Amniotic stem cell (primary cell): Measurements from ENCODE around the gene SPOPL.
"Not testable (repeated sequence)": the region's sequence is repeated elsewhere in the genome, so short reads cannot be mapped to it uniquely, and the experiment has no call there.

Experiments used
- DNase-seq: peaks from one replicate; lab custom pipeline; 2025; lab: John Stamatoyannopoulos, UW

The SPOPL gene

GRCh38 chr2:138494265-138494966 is 7.2 kb upstream of the SPOPL start:
- no peak for DNase-seq

DNA sequence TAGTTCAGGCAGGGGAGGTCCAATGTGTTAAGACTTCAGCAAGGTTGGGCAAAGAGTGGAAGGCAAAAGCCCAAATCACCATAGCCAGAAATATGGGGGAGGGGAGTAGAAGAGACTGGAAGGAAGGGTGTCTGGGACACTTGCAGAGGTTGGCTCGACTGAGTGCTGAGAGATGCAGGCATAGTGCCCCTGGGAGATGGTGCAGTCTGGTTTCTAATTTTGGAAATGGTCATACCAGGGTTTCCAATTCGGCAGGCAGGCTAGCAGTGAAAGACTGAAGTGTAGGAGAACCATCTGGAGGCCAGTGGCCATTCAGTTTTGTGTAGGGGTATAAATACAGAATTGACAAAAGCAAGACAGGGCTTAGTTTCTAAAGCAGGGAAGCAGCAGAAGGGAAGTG is 6.2 kb upstream of the SPOPL start:
- DNase-seq: no peak

GRCh38 chr2:138496096-138496651 is 5.4 kb upstream of the SPOPL start:
- no peak for DNase-seq

GRCh38 chr2:138497294-138497693 is 4.3 kb upstream of the SPOPL start:
- DNase-seq: no peak

GRCh38 chr2:138499684-138500083 is 1.9 kb upstream of the SPOPL start:
- no peak for DNase-seq

DNA sequence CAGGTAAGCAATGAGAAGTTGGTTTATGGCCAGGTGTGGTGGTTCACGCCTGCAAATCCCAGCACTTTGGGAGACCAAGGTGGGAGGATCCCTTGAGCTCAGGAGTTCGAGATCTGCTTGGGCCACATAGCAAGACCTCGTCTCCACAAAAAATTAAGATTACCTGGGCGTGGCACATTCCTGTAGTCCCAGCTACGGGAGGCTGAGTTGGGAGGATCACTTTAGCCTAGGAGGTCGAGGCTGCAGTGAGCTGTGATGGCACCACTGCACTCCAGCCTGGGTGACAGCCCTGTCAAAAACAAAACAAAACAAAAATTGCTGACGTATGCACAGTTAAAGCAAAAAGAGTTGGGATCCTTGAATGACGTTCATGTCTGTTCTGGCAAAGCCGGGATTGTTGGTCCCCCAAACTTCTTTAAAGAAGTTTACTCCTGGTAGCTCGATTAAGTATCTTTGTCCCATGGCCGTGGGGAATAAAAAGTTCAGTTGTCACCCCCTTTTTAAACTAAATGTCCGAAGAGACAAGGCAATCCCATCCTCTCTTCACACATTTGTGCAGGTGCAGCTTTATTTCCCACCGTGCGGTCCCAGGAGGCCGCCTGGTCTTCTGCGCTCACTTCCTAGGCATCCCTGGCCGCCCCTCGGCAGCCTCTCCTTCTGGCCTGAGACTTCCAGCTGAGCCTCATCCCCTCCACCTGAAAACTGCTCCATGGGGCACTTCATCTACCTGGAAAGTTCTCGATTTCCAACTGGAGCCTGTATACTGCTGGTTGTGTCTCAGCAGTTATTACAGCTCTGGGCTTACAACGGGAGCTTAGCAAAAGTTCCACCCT is 762 bp upstream of the SPOPL start:
- DNase-seq: no peak

DNA sequence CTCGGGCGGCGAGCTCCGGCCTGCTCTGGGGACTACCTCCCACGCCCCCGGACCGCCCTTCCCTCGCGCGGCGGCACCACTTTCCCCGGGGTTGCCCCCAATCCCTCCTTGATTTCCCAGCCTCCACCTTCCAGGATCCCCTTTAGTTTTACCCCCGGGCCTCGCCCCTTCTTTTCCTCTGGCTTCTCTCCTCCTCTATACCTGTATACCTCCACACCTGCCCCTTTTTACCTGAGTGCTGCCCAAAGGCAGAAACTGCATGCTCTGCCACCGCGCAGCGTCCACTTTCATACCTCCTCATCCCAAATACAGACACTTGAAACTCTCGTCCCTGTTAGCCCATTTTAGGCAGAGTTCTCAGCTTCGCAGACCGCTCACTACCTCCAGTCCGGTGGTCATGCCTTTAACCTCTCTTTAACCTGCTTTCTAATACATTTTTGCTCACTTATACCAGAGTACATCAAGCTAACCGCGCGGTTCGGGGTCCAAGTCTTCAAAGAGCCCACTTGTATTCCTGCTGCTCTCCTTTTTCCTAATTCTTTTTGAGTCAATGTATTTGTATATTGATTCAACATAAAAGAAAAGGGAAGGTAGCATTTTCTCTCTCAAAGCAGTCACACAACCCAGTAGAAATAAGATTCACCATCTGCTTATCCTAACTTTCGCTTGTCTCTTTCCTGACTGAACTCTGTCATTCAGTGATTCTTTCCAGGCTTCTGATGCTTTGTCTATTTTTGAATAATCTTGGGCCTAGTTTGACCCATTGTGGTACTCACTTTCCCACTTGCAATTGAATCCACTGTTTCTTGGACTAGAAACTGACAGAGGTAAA is 901 bp downstream of the SPOPL start:
- no peak for DNase-seq

DNA sequence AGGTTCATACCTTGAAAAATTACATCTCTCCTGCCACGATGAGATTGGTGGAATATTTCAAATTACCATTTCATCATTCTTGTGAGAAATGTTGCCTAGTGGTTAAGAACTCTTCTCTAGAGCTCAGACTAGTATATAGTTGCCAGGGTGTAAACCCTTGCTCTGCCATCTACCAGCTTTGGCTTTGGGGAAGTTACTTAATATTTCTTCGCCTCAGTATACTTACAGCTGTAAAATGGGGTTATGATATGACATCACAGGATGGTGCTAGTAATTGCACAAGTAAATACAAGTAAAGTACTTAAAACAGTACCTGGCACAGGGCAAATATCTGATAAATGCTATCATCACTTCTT is 1.5 kb downstream of the SPOPL start:
- DNase-seq: no peak

DNA sequence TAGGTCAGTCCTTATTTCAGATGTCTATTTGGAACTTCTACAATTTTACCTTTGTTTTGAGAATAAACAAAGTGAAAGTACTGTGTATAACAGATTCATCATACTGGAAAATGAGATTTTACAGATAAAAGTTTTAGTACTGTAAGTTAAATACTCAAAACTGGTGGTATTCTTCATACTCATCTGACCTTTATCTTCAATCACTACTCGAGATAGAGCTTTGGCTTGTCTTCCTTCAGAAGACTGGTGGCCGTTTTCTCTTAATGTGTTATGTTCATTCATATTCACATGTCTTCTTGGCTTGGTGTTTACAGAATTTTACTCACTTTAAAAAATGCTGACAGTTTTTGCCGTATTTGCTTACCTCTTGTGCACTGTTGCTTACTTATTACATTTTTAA is 2.1 kb downstream of the SPOPL start:
- no peak for DNase-seq

GRCh38 chr2:138504092-138504491 is 2.5 kb downstream of the SPOPL start:
- DNase-seq: no peak

DNA sequence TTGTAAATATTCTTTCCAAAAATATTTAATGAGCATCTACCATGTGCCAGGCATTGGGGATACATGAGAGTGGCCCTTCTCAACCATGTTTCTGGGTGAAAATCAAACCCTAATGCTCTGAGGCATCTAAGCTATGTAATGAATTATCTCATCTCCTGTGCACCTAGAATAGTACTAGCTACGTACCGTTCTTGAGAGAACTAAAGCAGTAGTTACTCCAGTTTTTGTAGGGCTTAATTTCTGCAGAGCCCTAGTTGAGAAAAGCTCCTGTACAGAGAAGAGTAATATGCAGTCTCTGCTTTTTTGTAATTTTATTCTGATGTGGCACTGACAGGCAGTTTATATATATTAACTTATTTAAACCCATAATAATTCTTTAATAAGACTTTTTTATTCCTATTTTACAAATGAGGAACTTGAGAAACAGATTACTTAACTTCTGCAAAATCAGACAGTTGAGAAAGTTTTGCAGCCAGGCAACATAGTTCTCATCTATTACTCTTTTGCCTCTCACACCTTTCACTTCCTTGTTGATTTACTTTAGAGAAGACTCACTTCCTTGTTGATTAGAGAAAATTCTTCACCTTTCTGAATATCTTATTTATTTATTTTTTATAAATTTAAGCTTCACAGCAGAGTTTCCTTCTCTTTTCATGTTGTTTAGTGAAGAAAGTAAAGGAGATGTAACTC is 3.1 kb downstream of the SPOPL start:
- DNase-seq: no peak

GRCh38 chr2:138507267-138507666 is 5.7 kb downstream of the SPOPL start:
- no peak for DNase-seq

DNA sequence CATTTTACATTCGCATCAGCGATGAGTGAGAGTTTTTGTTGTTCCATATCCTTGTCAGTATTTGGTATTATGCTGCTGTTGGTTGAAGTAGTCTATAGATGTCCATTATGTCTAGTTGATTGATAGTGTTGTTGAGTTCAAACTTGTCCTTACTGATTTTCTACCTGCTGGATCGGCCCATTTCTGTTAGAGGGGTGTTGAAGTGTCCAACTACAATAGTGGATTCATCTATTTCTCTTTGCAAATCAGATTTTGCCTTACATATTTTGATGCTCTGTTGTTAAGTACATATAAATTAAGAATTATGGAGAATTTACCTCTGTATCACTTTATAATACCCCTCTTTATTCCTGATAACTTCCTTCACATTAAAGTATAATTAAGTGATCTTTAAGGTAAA is 8.7 kb downstream of the SPOPL start:
- DNase-seq: no peak

GRCh38 chr2:138512672-138513071 is 11.1 kb downstream of the SPOPL start:
- no peak for DNase-seq

GRCh38 chr2:138514173-138514572 is 12.6 kb downstream of the SPOPL start:
- no peak for DNase-seq

GRCh38 chr2:138515092-138515491 is 13.5 kb downstream of the SPOPL start:
- no peak for DNase-seq

DNA sequence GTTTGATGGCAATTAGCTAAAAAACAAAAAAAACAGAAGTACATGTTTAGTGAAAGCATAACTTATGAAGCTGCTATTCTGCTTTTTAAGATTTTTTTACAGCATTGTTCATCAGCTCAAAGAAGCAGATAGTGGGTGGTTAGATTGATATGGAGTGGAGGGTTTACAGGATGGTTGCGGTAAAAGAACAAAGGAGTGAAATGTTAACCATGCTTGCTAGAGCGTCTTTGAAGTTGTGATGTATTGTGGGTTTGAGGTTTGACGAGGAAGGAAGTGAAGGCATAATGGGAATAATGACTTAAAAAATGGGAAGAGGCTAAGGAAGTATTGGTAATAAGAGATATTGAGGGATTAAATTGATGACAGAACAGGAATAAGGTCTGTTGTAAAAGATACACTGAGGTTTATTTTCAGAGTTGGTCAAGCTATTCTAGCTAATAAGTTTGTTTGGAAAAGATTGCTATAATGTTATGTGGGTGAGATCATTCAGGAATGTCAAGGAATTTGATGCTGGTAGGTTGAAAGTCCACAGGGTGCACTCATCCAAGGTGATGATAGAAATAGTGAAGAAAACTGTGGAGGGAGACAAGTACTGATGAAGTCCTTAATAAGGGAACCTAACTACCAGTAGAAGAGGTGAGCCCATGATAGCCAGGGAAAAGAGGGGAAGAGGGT is 14.6 kb downstream of the SPOPL start:
- no peak for DNase-seq

DNA sequence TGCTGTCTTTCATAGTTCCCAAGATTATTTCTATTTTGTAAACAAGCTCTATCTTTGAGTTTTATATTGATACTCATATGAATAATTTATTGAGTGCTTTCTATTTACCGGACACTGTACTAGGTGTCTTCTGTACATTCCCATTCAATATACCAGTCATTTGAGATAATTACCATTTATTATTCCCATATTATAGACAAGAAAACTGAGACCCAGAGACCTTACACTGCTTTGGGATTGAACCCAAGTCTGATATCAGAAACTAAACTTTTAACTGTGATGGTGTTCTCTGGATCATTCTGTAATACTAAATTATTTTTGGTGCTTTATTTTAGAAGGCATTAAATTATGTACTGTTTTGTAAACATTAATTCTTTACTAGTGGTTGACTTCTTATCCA is 17.3 kb downstream of the SPOPL start:
- DNase-seq: no peak

DNA sequence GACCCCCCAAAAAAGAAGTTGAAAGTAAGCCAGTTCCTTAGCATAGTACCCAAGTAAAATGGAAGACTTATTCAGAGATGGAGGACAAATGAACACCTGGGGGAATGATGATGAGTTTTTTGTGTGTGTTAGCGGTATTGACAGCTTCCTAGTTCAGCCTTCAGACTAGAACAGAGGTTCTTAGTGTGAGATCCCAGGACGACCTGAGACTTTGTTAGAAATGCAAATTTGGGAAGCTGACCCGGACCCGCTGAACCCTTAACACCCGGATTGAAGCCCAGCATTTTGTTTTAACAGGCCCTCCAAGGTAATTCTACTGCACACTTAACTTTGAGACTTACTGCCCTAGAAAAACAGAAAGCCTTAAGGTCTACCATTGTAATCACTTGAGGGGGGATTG is 20.3 kb downstream of the SPOPL start:
- DNase-seq: no peak

- no peak for DNase-seq
Observed at GRCh38 chr2:138522556-138522955, 21.0 kb downstream of the SPOPL start.

DNA sequence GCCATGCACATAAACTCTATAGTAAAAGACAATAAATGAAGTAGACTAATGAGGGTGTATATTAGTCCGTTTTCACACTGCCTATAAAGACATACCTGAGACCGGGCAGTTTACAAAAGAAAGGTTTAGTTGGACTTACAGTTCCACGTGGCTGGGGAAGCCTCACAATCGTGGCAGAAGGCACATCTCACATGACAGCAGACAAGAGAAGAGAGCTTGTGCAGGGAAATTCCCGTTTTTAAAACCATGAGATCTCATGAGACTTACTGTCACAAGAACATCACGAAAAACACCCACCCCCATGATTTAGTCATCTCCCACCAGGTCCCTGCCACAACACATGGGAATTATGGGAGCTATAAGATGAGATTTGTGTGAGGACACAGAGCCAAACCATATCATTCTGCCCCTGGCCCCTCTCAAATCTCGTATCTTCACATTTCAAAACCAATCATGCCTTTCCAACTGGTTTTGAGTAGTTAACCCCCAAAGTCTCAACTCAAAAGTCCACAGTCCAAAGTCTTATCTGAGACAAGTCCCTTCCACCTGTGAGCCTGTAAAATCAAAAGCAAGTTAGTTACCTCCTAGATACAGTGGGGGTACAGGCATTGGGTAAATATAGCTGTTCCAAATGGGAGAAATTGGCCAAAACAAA is 21.6 kb downstream of the SPOPL start:
- DNase-seq: not testable (repeated sequence)
